NCI-H1048 (cell line): Measurements from ENCODE around the gene NINL.

Source experiments
- DNase-seq: peaks from one replicate; lab custom pipeline; 2025; lab: John Stamatoyannopoulos, UW

NINL gene

GRCh38 chr20:25500880-25501351, 84.4 kb downstream of the NINL start:
- DNase-seq: no peak

DNA sequence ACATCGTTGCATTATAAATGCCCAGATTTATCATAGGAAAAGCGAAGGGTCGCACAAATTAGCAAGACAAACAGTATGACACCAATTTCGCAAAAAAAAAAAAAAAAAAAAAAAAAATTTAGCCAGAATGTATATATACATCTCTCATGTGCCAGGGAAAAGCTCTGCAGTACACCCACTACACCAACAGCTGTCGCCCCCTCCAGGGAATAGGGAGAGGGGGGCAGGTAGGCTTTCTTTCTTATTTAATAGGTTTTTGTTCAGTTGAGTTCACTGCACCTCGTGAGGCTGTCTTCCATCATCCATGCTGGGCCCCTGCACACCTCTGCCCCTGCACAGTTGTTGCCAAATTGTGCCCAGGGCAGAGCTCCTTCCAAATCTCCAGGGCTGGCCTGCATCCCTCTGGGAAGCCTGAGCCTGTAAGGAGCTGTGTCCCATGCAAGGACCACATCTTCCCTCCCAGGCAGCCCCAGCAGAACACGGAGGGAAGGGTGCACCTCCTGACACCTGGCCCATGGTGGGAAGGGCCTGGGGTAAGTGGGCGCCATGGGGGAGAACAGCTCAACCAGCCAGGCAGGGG, 85.4 kb downstream of the NINL start:
- DNase-seq: no peak

- DNase-seq: no peak
Observed at GRCh38 chr20:25499031-25499430, 86.3 kb downstream of the NINL start.

DNA sequence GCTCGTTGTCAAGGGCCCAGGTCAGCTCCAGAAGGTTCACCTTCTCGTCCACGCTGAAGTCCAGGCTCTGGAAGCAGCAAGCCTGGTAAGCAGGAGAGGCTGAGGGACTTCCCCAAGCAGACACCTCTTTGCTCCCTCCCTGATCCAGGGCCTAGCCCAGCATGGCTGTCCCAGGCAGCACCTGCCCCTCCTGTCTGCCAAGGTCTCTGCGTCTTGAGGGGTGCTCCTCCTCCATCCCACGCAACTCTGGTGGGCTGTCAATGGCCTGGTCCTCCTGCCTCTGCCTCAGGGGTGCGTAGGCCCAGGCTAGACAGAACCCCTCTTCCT, 87.1 kb downstream of the NINL start:
- no peak for DNase-seq

- no peak for DNase-seq
Observed at GRCh38 chr20:25497586-25498279, 87.6 kb downstream of the NINL start.

DNA sequence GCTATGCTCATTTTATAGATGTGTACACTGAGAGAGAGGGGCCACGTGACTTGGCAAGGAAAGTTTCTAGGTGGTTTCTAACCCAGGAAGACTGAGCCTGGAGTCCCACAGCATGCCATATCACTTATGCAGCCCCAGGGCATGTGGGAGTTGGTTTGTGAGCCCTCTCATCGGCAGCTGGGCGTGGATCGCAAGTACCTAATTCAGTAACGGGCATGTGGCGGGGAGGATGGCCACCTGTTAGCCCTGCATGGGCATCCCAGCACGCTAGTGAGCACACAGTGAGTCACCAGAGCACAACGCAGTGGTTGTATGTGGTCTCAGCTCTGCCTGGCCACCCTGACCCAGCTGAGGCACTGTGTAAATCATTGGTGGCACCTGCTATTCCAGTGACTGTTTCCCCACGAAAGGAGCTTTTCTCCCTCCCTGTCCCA, 88.3 kb downstream of the NINL start:
- no peak for DNase-seq

DNA sequence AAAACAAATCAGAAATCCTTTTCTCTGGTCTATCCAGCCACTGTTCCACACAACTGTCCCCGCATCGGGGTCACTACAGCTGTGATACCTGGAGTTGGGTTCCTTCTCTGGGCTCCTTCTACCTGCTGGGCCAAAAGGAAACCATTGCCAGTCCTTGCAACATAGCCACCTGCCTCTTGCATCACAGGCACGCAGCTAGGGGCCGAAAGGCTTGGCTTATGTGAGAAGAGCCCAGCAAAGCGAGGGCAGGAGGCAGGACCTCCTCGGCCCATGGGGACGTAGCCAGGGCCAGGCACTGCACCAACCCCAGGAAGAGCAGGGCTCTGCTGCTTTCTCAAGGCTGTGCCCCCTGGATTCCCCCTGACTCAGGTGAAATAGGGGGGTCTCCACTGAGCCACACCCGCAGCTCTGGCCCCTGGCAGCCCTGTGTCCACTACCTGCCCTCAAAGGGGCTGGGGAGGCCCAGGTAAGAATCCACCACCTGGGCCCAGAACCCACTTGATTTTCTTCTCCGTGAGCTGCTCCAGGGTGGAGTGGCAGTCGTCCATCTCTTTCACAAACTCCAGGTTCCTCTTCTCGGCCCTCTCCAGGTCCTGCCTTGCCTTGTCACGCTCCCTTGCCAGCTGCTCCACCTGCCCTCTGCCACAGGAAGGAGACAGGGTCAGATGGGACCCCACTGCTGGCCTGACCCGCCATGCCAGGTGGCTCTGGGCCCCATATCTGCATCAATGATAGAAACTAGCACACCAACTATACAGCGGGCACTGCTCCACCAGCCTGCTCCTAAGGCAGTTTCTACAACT, 89.0 kb downstream of the NINL start:
- no peak for DNase-seq

GRCh38 chr20:25495189-25495824, 90.0 kb downstream of the NINL start:
- DNase-seq: no peak

GRCh38 chr20:25494506-25495188, 90.7 kb downstream of the NINL start:
- DNase-seq: no peak

GRCh38 chr20:25493748-25494505, 91.4 kb downstream of the NINL start:
- no peak for DNase-seq

GRCh38 chr20:25493137-25493536, 92.2 kb downstream of the NINL start:
- DNase-seq: no peak

- DNase-seq: no peak
Observed at GRCh38 chr20:25491446-25492038, 93.8 kb downstream of the NINL start.

DNA sequence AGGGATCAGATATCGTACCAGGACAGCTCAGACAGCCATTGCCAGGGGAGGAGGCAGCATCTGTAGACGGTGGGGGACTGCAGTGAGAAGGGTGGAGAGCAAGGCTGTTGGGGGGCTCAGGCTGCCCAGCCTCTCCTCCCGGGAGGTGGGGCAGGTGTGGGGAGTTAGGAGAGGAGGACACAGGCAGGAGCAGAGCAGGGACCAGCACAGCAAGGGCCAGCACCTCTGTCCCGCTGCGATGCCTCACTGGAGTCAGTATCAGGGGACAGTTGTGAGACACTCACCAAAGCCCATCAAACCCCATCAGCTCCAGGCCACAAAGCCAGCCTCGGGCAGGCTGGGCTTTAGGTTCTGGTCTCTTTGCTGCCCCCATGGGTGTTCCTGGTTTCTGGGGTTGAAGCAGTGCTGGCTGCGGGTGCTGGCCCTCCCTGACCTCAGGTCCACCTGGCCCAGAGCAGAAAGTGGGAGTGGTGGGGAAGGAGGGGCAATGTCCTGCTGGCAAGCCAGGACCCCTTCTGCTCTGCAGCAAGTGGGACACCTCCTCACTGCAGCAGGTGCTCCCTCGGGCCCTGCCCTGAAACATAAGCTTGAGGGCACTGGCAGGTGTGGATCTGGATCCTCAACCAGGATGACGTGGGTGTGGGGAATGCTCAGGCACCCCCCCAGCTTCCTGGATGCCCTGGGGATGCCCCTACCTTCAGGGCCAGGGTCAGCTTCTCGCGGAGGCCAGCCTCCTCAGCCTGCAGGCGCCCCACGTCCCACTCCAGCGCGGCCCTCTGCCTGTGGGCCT, 94.5 kb downstream of the NINL start:
- no peak for DNase-seq

DNA sequence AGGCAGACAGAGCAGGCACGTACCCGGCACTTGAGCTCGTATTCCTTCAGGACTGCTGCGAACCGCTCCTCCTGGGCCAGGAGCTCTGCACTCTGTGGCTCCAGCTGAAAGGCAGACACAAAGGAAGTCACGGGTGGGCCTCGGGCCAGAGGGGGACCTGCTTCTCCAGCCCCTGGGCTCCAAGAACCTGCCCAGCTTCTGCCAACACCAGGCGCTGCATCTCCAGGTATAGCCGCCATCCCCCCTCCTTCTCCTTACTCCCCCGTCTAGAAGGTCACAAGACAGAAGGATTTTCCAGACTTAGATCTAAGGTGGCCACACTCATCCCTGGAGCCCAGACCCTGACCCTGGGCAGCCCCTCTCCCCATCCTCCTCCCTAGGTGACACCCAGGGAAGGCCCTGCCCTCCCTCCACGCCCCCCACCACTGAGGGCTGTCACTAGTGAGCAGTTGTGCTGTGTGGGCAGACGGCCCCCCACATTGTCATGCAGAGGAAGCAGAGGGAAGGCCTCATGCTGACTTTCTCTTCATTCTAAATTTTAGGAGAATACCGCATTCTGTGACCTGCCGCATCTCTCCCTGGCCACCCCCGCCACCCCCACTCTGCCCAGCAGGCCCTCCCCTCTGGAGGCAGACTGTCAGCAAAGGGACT, 96.0 kb downstream of the NINL start:
- no peak for DNase-seq

DNA sequence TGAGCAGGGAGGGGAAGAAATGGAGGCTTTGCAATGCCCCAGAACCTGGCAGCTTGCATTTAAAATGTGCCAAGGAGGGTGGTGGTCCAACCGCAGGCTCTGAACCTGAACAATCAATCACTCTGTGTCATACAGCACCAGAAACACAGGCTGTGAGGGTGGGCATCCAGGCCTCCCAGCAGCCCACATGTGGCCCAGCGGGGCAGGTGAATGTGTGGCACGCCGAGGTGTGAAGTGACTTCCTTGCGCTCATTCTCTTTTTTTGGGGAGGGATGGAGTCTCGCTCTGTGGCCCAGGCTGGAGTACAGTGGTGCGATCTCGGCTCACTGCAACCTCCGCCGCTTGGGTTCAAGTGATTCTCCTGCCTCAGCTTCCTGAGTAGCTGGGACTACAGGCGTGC, 97.4 kb downstream of the NINL start:
- no peak for DNase-seq

GRCh38 chr20:25487306-25487705, 98.0 kb downstream of the NINL start:
- no peak for DNase-seq

DNA sequence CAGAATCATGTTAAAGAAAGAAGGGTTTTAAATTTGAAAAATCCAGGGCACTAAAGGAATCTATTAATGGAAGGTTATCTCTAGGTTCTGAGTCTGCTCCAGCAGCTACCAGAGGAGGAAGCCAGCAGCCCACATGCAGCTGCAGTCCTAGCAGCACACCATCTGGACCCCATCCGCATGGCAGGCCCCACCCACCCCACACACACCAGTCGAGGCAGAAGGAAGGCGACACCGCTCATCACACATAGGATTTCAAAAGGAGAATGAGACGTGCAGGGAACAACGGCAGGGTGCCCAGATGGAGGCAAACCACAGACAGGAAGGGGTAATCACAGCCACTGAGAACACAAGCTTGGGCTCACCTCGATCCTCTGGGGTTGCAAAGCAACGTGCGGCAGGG, 99.0 kb downstream of the NINL start:
- no peak for DNase-seq

GRCh38 chr20:25485872-25486271, 99.5 kb downstream of the NINL start:
- DNase-seq: no peak

- DNase-seq: no peak
Observed at GRCh38 chr20:25484911-25485511, 100.3 kb downstream of the NINL start.
